ENCODE results near the gene NBEAL2.

NBEAL2 gene

GRCh38 chr3:46947546-46947901 lies 31.9 kb upstream of the NBEAL2 start:
- TF ChIP-seq CSRNP3 (CRISPR knock-in tag; IDR thresholded peaks at IDR 0.05) = no peak
- TF ChIP-seq OSR1 (CRISPR knock-in tag; IDR thresholded peaks at IDR 0.05) = no peak
- TF ChIP-seq ZNF70 (CRISPR knock-in tag; IDR thresholded peaks at IDR 0.05) = no peak
- TF ChIP-seq GLIS3 (CRISPR knock-in tag; IDR thresholded peaks at IDR 0.05) = no peak
- peak; percentile 55; the same call in 2 of the 3 replicates for ATAC-seq

- TF ChIP-seq PATZ1 (CRISPR knock-in tag; IDR thresholded peaks at IDR 0.05; ENCODE audit: borderline replicate concordance) (no peak), SNAI2 (CRISPR knock-in tag; IDR thresholded peaks at IDR 0.05) (no peak), ARNTL (CRISPR knock-in tag; IDR thresholded peaks at IDR 0.05; ENCODE audit: borderline replicate concordance, low read depth) (no peak), ZNF70 (CRISPR knock-in tag; IDR thresholded peaks at IDR 0.05) (no peak), GLIS3 (CRISPR knock-in tag; IDR thresholded peaks at IDR 0.05) (no peak), ZFP3 (CRISPR knock-in tag; IDR thresholded peaks at IDR 0.05) (no peak), POU6F1 (CRISPR knock-in tag; IDR thresholded peaks at IDR 0.05; ENCODE audit: borderline replicate concordance, low read depth) (no peak), ZNF8 (CRISPR knock-in tag; IDR thresholded peaks at IDR 0.05) (no peak), BACH2 (CRISPR knock-in tag; IDR thresholded peaks at IDR 0.05; ENCODE audit: borderline replicate concordance) (no peak), PPARA (CRISPR knock-in tag; IDR thresholded peaks at IDR 0.05; ENCODE audit: borderline replicate concordance) (no peak)
- peak; percentile 43 for ATAC-seq
Measured at GRCh38 chr3:46947981-46948791, 31.3 kb upstream of the NBEAL2 start.

GRCh38 chr3:46948830-46949671 lies 30.4 kb upstream of the NBEAL2 start:
- no peak for ATAC-seq
- TF ChIP-seq SNAI2 (CRISPR knock-in tag; IDR thresholded peaks at IDR 0.05) (no peak), POU6F1 (CRISPR knock-in tag; IDR thresholded peaks at IDR 0.05; ENCODE audit: borderline replicate concordance, low read depth) (no peak), ARNTL (CRISPR knock-in tag; IDR thresholded peaks at IDR 0.05; ENCODE audit: borderline replicate concordance, low read depth) (no peak), ZFP30 (CRISPR knock-in tag; IDR thresholded peaks at IDR 0.05) (no peak), ESRRG (CRISPR knock-in tag; IDR thresholded peaks at IDR 0.05) (no peak), TCF4 (CRISPR knock-in tag; IDR thresholded peaks at IDR 0.05; ENCODE audit: borderline replicate concordance) (no peak)

- TF ChIP-seq PPARA (CRISPR knock-in tag; IDR thresholded peaks at IDR 0.05; ENCODE audit: borderline replicate concordance) (no peak), TSHZ2 (CRISPR knock-in tag; IDR thresholded peaks at IDR 0.05) (no peak)
- ATAC-seq = no peak
Measured at GRCh38 chr3:46950177-46950576, 29.3 kb upstream of the NBEAL2 start.
